IMR-90 (cell line): ENCODE results near the gene TIGD1.

Source experiments
- BHLHE40 ChIP-seq: fragments of 150-350 bp; IDR thresholded peaks from 2 replicates; pipeline ENCODE4 v1.6.1; 2016; ENCODE audit warnings: mild to moderate bottlenecking, low read depth, low read length
- CHD1 ChIP-seq: IDR thresholded peaks from 2 replicates; pipeline ENCODE4 v1.6.1; 2012; ENCODE audit warnings: low read depth, low read length, improper control_type of control experiment
- CTCF ChIP-seq: conservative IDR thresholded peaks from 2 replicates; pipeline ENCODE4 v1.5.1; 2012; ENCODE audit warnings: mild to moderate bottlenecking, low read depth, low read length, improper control_type of control experiment
- ELK1 ChIP-seq: fragments of 150-350 bp; IDR thresholded peaks from 2 replicates; pipeline ENCODE4 v1.6.1; 2016; ENCODE audit warnings: low read depth, mild to moderate bottlenecking, low read length, moderate library complexity, borderline replicate concordance
- MXI1 ChIP-seq: IDR thresholded peaks from 2 replicates; pipeline ENCODE4 v1.6.1; 2012; ENCODE audit warnings: low read depth, mild to moderate bottlenecking, low read length, moderate library complexity, borderline replicate concordance
- NFE2L2 ChIP-seq: fragments of 150-350 bp; IDR thresholded peaks from 2 replicates; pipeline ENCODE4 v1.6.1; 2016; ENCODE audit warnings: low read depth, mild to moderate bottlenecking, low read length
- POLR2A ChIP-seq: IDR thresholded peaks from 2 replicates; pipeline ENCODE4 v1.6.1; 2012; ENCODE audit warnings: mild to moderate bottlenecking, low read depth, low read length
- RAD21 ChIP-seq: IDR thresholded peaks from 2 replicates; pipeline ENCODE4 v1.6.1; 2012; ENCODE audit warnings: low read length, improper control_type of control experiment
- RCOR1 ChIP-seq: IDR thresholded peaks from 2 replicates; pipeline ENCODE4 v1.6.1; 2012; ENCODE audit warnings: mild to moderate bottlenecking, low read length, improper control_type of control experiment; ENCODE audit not compliant: insufficient replicate concordance
- RFX5 ChIP-seq: IDR thresholded peaks from 2 replicates; pipeline ENCODE4 v1.8.0; 2012; ENCODE audit warnings: low read depth, mild to moderate bottlenecking, low read length, moderate library complexity
- SMC3 ChIP-seq: fragments of 150-350 bp; IDR thresholded peaks from 2 replicates; pipeline ENCODE4 v1.6.1; 2016; ENCODE audit warnings: low read depth, mild to moderate bottlenecking, antibody characterized with exemption, low read length, moderate library complexity
- USF2 ChIP-seq: fragments of 150-350 bp; IDR thresholded peaks from 2 replicates; pipeline ENCODE4 v1.6.1; 2017; ENCODE audit warnings: mild to moderate bottlenecking, antibody characterized with exemption, low read length, low read depth

GRCh38 chr2:232581725-232582124 lies 31.4 kb upstream of the TIGD1 start:
- TF ChIP-seq CTCF, result no peak
- no peak for TF ChIP-seq POLR2A
- TF ChIP-seq USF2, result no peak
- TF ChIP-seq RAD21, result no peak
- TF ChIP-seq CHD1, result no peak
- no peak for TF ChIP-seq ELK1
- no peak for TF ChIP-seq NFE2L2
- no peak for TF ChIP-seq RCOR1
- TF ChIP-seq MXI1, result no peak
- no peak for TF ChIP-seq BHLHE40
- no peak for TF ChIP-seq SMC3
- no peak for TF ChIP-seq RFX5
